HepG2 (cell line): ENCODE results near the gene TAOK3. TPM values are rescaled to one million over a fixed set of nuclear protein-coding genes. Genes with fewer than 3 reads are reported as not detected.

Source experiments
- ATAC-seq: fragments of 200-7000 bp; cut with Tn5 transposase; 3 replicates; pipeline ENCODE4 v1.9.1; 2020; ENCODE audit warnings: mild to moderate bottlenecking, moderate library complexity
- BruUV-seq: library from RNA; stranded (reverse); fragments of 400-500 nt; replicated peaks from 2 replicates; lab custom pipeline; 2021; lab: Mats Ljungman, UMichigan
- CTCF ChIA-PET: fragments of 300-600 bp; formaldehyde crosslinking; extraction: SDS; loops from one replicate; lab custom pipeline; 2021; ENCODE audit warnings: low total read pairs, inconsistent platforms, low intra/inter-chr PET ratio; lab: Yijun Ruan, JAX
- POLR2A ChIA-PET: fragments of 350-600 bp; sonication (Branson Sonifier 250); formaldehyde crosslinking; loops from one replicate; lab custom pipeline; 2020; ENCODE audit warnings: antibody characterized with exemption, inconsistent platforms; lab: Yijun Ruan, JAX
- DNase-seq: peaks from one replicate; pipeline ENCODE4 v3.0.0-alpha.2; 2015; ENCODE audit warnings: low spot score
- FAIRE-seq: peaks from 3 replicates; lab custom pipeline; 2011; peaks lifted over from hg19 to GRCh38; lab: Jason Lieb, UNC
- H2AFZ ChIP-seq: one replicate; pipeline ENCODE4 v1.6.1; 2011; ENCODE audit warnings: low read length, inconsistent platforms
- H3K27ac ChIP-seq: fragments of 300-600 bp; 3 replicates; pipeline ENCODE4 v1.8.0; 2011; ENCODE audit warnings: mixed run types, mild to moderate bottlenecking, mixed read lengths, low read length, inconsistent platforms; ENCODE audit not compliant: insufficient read depth; ENCODE audit errors: extremely low read length
- H3K27me3 ChIP-seq, 2 experiments: fragments of 200-600 bp in 1 of 2; 2 replicates in 1 of 2; 3 replicates in 1 of 2; pipeline versions ENCODE4 v1.6.0 to v1.8.0; 2011; ENCODE audit warnings: low read length in 2 of 2, mild to moderate bottlenecking in 2 of 2, moderate library complexity in 2 of 2, inconsistent platforms in 1 of 2; ENCODE audit not compliant: insufficient read depth in 2 of 2, control insufficient read depth in 1 of 2
- H3K36me3 ChIP-seq, 2 experiments: fragments of 200-600 bp in 1 of 2; replicated peaks in 1 of 2; 2 replicates in 1 of 2; 3 replicates in 1 of 2; pipeline versions ENCODE4 v1.5.1 to v1.8.0; 2011; ENCODE audit warnings: low read length in 2 of 2, inconsistent platforms in 1 of 2; ENCODE audit not compliant: insufficient read depth in 2 of 2, control insufficient read depth in 1 of 2
- H3K4me1 ChIP-seq: 2 replicates; pipeline ENCODE4 v1.5.1; 2012; ENCODE audit warnings: low read length, inconsistent platforms; ENCODE audit not compliant: insufficient read depth
- H3K4me2 ChIP-seq: 2 replicates; pipeline ENCODE4 v1.6.0; 2011; ENCODE audit warnings: low read depth, low read length, inconsistent platforms
- H3K4me3 ChIP-seq, 3 experiments: fragments of 200-600 bp in 1 of 3; sonication (generic), shearing (Covaris generic) in 1 of 3; replicated peaks in 1 of 3; 2 replicates each; pipeline ENCODE4 v1.5.1; 2011 to 2016; ENCODE audit warnings: low read length in 3 of 3, inconsistent platforms in 2 of 3, low read depth in 2 of 3, mild to moderate bottlenecking in 2 of 3, control low read depth in 1 of 3, mixed read lengths in 1 of 3; ENCODE audit not compliant: insufficient read depth in 1 of 3
- H3K79me2 ChIP-seq: one replicate; pipeline ENCODE4 v1.6.1; 2011; ENCODE audit warnings: low read length, inconsistent platforms; ENCODE audit not compliant: insufficient read depth
- H3K9ac ChIP-seq: 2 replicates; pipeline ENCODE4 v1.6.0; 2011; ENCODE audit warnings: mild to moderate bottlenecking, low read depth, low read length, inconsistent platforms; ENCODE audit not compliant: insufficient read depth
- H3K9me3 ChIP-seq: 2 replicates; pipeline ENCODE4 v1.5.1; 2012; ENCODE audit warnings: mild to moderate bottlenecking, low read length
- H4K20me1 ChIP-seq: 2 replicates; pipeline ENCODE4 v1.6.0; 2011; ENCODE audit warnings: inconsistent platforms, mild to moderate bottlenecking, low read length, moderate library complexity; ENCODE audit not compliant: insufficient read depth
- ELF3 ChIP-seq: IDR thresholded peaks from 2 replicates; pipeline ENCODE4 v1.6.1; 2016; ENCODE audit warnings: missing genetic modification reagents, missing compliant biosample characterization
- FOXK1 ChIP-seq: sonication (generic); formaldehyde crosslinking; IDR thresholded peaks from 2 replicates; pipeline ENCODE4 v1.4.0; 2020; ENCODE audit warnings: low read depth, missing genetic modification reagents, borderline replicate concordance
- FOXP1 ChIP-seq, 2 experiments: fragments of 450-650 bp in 1 of 2; IDR thresholded peaks; 2 replicates each; pipeline ENCODE4 v1.6.1; 2017 to 2018; ENCODE audit warnings: antibody characterized with exemption in 1 of 2
- LCORL ChIP-seq, 2 experiments: fragments of 450-650 bp in 1 of 2; sonication (generic) in 1 of 2; formaldehyde crosslinking in 1 of 2; IDR thresholded peaks; 2 replicates each; pipeline versions ENCODE4 v1.5.0 to v1.6.1; 2017 to 2020; ENCODE audit warnings: antibody characterized with exemption in 1 of 2, missing genetic modification reagents in 1 of 2
- ZBTB3 ChIP-seq: sonication (generic); formaldehyde crosslinking; IDR thresholded peaks from 2 replicates; pipeline ENCODE4 v1.4.0; 2020; ENCODE audit warnings: low read depth, mild to moderate bottlenecking, moderate library complexity, missing genetic modification reagents, borderline replicate concordance
- ZC3H13 ChIP-seq: sonication (generic); formaldehyde crosslinking; IDR thresholded peaks from 2 replicates; pipeline ENCODE4 v1.8.1; 2023; ENCODE audit warnings: mild to moderate bottlenecking, missing genetic modification reagents, moderate library complexity
- ZFP41 ChIP-seq: sonication (generic); formaldehyde crosslinking; IDR thresholded peaks from 2 replicates; pipeline ENCODE4 v1.4.0; 2020; ENCODE audit warnings: mild to moderate bottlenecking, missing genetic modification reagents, borderline replicate concordance
- ZMYM2 ChIP-seq: sonication (generic); formaldehyde crosslinking; IDR thresholded peaks from 2 replicates; pipeline ENCODE4 v1.8.0; 2022; ENCODE audit warnings: mild to moderate bottlenecking, missing genetic modification reagents
- ZNF292 ChIP-seq: sonication (generic); formaldehyde crosslinking; IDR thresholded peaks from 2 replicates; pipeline ENCODE4 v1.8.1; 2022; ENCODE audit warnings: mild to moderate bottlenecking, low read depth, missing genetic modification reagents, borderline replicate concordance
- ZNF337 ChIP-seq: sonication (generic); formaldehyde crosslinking; IDR thresholded peaks from 2 replicates; pipeline ENCODE4 v1.5.1; 2020; ENCODE audit warnings: missing genetic modification reagents, low read depth, mild to moderate bottlenecking, borderline replicate concordance
- ZNF367 ChIP-seq: sonication (generic); formaldehyde crosslinking; IDR thresholded peaks from 2 replicates; pipeline ENCODE4 v1.4.0; 2020; ENCODE audit warnings: missing genetic modification reagents, borderline replicate concordance
- ZNF556 ChIP-seq: sonication (generic); formaldehyde crosslinking; IDR thresholded peaks from 2 replicates; pipeline ENCODE4 v1.4.0; 2020; ENCODE audit warnings: mild to moderate bottlenecking, missing genetic modification reagents, borderline replicate concordance
- ZNF562 ChIP-seq: sonication (generic); formaldehyde crosslinking; IDR thresholded peaks from 2 replicates; pipeline ENCODE4 v1.8.0; 2022; ENCODE audit warnings: missing genetic modification reagents, borderline replicate concordance
- ZNF652 ChIP-seq: IDR thresholded peaks from 2 replicates; pipeline ENCODE4 v1.6.1; 2016; ENCODE audit warnings: low read depth, borderline replicate concordance
- ZNF761 ChIP-seq: sonication (generic); formaldehyde crosslinking; conservative IDR thresholded peaks from 2 replicates; pipeline ENCODE4 v1.4.0; 2020; ENCODE audit warnings: mild to moderate bottlenecking, missing genetic modification reagents
- ZNF776 ChIP-seq: sonication (generic); formaldehyde crosslinking; IDR thresholded peaks from 2 replicates; pipeline ENCODE4 v1.4.0; 2020; ENCODE audit warnings: mild to moderate bottlenecking, missing genetic modification reagents
- ZNF879 ChIP-seq: sonication (generic); formaldehyde crosslinking; IDR thresholded peaks from 2 replicates; pipeline ENCODE4 v1.8.1; 2023; ENCODE audit warnings: missing genetic modification reagents
- WGBS: methylation state at CpG from one replicate; pipeline ENCODE4 v1.1.6; 2017; ENCODE audit warnings: low lambda C conversion rate; 5-methylcytosine and 5-hydroxymethylcytosine counted together
- in situ Hi-C: cut with HindIII; loops from 2 replicates; pipeline ENCODE4 v1.10.0; 2017; ENCODE audit warnings: low pct_unique_long_range_greater_than_20kb; ENCODE audit not compliant: extremely low pct_ligation_motif_present
- intact Hi-C: fragments of 100-400 bp; cut with micrococcal nuclease; formaldehyde crosslinking; loops from one replicate; pipeline ENCODE4 v1.10.0; 2022; ENCODE audit not compliant: unreplicated experiment
- polyA plus RNA-seq, 8 experiments: library from polyadenylated mRNA; depleted of rRNA in 3 of 8; stranded (reverse) in 7 of 8; unstranded in 1 of 8; fragments of >200 nt; fragmentation: Illumina TruSeq in 4 of 8; extraction: Trizol in 4 of 8; gene quantifications; 2 replicates each; pipeline versions ENCODE4 v1.2.1 to v1.2.3, GENCODE V29; 2011 to 2016; ENCODE audit warnings: low read depth in 4 of 8, missing spikeins in 1 of 8, mixed read lengths in 1 of 8; ENCODE audit not compliant: insufficient read depth in 1 of 8
- total RNA-seq, 5 experiments: library from RNA; depleted of rRNA; stranded (reverse); fragments of >200 nt; fragmentation: Illumina TruSeq; extraction: Trizol; gene quantifications; 2 replicates each; pipeline ENCODE4 v1.2.3, GENCODE V29; 2016; ENCODE audit warnings: low read depth in 1 of 5
- TF ChIP-seq, protein P1 (sequence below): sonication (generic); formaldehyde crosslinking; IDR thresholded peaks from 2 replicates; pipeline ENCODE4 v1.4.0; 2020; ENCODE audit warnings: missing genetic modification reagents
- TF ChIP-seq, protein P2 (sequence below): sonication (generic); formaldehyde crosslinking; IDR thresholded peaks from 2 replicates; pipeline ENCODE4 v1.4.0; 2020; ENCODE audit warnings: mild to moderate bottlenecking, missing genetic modification reagents
- TF ChIP-seq, protein P3 (sequence below): sonication (generic); formaldehyde crosslinking; conservative IDR thresholded peaks from 2 replicates; pipeline ENCODE4 v1.8.0; 2022; ENCODE audit warnings: low read depth, missing genetic modification reagents

The TAOK3 gene
- total and polyA plus RNA-seq, 2 of the 13 experiments (the other 11 are each of a cell fraction or from before 2014, with no cell fraction given) = 10.4 to 12.3 TPM

DNA sequence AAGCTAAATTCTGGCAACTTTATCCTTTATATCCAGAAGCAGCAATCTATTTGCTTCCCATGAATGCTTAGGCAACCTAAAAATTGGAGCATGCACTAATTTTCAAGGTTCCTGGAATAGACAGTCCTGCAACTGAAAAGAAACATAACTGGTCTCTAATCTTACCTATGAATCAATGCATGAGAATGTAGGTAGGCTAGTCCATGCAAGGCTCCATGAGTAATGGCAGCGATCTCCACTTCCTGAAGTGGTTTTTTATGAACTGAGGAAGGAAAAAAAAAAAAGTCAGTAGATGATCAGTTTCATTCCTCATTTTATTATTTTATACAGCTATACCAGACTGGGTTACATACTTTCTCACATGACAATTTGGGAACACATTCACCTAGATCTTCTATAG lies 134.8 kb downstream of the TAOK3 start (continued):
- TF ChIP-seq, protein P1, sequence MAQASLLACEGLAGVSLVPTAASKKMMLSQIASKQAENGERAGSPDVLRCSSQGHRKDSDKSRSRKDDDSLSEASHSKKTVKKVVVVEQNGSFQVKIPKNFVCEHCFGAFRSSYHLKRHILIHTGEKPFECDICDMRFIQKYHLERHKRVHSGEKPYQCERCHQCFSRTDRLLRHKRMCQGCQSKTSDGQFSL (CRISPR knock-in tag) = no peak
- TF ChIP-seq FOXK1 (CRISPR knock-in tag) (no peak), ELF3 (CRISPR knock-in tag) (no peak), ZNF879 (CRISPR knock-in tag) (no peak), ZNF776 (CRISPR knock-in tag) (no peak)
- TF ChIP-seq, all 625 proteins: peak for 0

DNA sequence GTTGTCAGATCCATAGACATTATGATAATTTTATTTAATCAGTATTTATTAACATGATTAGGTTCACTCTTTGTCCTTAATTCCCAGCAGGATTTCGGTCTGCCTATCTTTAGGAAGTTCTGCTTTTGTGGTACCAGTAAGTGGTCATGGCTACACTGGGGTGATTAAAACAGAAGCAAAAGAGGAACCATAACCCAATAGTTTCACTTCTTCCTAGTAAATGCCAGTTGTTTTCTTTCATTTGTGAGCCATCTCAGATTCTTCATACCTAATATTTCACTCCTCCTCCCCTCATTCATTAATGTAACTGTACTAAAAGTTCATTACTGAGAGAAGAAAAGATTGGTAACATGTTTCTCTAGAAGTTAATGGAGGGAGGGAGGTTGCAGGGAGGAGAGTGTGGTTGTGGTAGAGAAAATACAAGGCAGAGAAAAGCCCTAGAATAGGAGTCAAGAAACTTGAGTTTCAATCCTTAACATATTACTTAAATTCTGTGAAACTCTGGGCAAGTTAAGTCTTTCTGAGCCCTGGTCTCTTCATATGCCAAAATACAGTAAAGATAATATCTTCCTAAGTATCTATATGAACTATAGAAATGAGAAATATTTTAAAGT lies 135.5 kb downstream of the TAOK3 start:
- no TSS peak for BruUV-seq
- TF ChIP-seq FOXP1 (IDR thresholded peaks at IDR 0.05) (no peak), FOXP1 (CRISPR knock-in tag; IDR thresholded peaks at IDR 0.05) (no peak), ZNF562 (no peak), ZNF652 (no peak), ZC3H13 (CRISPR knock-in tag) (no peak), ZNF761 (CRISPR knock-in tag) (no peak), ZNF337 (CRISPR knock-in tag) (no peak), LCORL (IDR thresholded peaks at IDR 0.05) (no peak), LCORL (CRISPR knock-in tag; IDR thresholded peaks at IDR 0.05) (no peak), ZFP41 (CRISPR knock-in tag) (no peak), ZBTB3 (no peak), ZNF292 (CRISPR knock-in tag) (no peak), ZNF367 (CRISPR knock-in tag) (no peak), ZMYM2 (no peak), ZNF556 (no peak)
- TF ChIP-seq, protein P2, sequence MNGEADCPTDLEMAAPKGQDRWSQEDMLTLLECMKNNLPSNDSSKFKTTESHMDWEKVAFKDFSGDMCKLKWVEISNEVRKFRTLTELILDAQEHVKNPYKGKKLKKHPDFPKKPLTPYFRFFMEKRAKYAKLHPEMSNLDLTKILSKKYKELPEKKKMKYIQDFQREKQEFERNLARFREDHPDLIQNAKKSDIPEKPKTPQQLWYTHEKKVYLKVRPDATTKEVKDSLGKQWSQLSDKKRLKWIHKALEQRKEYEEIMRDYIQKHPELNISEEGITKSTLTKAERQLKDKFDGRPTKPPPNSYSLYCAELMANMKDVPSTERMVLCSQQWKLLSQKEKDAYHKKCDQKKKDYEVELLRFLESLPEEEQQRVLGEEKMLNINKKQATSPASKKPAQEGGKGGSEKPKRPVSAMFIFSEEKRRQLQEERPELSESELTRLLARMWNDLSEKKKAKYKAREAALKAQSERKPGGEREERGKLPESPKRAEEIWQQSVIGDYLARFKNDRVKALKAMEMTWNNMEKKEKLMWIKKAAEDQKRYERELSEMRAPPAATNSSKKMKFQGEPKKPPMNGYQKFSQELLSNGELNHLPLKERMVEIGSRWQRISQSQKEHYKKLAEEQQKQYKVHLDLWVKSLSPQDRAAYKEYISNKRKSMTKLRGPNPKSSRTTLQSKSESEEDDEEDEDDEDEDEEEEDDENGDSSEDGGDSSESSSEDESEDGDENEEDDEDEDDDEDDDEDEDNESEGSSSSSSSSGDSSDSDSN (CRISPR knock-in tag) = no peak
- TF ChIP-seq, protein P3, sequence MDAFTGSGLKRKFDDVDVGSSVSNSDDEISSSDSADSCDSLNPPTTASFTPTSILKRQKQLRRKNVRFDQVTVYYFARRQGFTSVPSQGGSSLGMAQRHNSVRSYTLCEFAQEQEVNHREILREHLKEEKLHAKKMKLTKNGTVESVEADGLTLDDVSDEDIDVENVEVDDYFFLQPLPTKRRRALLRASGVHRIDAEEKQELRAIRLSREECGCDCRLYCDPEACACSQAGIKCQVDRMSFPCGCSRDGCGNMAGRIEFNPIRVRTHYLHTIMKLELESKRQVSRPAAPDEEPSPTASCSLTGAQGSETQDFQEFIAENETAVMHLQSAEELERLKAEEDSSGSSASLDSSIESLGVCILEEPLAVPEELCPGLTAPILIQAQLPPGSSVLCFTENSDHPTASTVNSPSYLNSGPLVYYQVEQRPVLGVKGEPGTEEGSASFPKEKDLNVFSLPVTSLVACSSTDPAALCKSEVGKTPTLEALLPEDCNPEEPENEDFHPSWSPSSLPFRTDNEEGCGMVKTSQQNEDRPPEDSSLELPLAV = no peak

More for the DNA sequence above, 135.5 kb downstream of the TAOK3 start:
- CTCF ChIA-PET = no interaction called here
- Histone ChIP-seq H3K79me2 (no peaks in the 10 kb centered on the region), H3K4me1 (no peaks in the 10 kb centered on the region), H2AFZ (no peak overlapping the region), H3K9ac (no peak overlapping the region), H4K20me1 (no peaks in the 10 kb centered on the region), H3K27me3 (no peaks in the 10 kb centered on the region), H3K4me3 (no peak overlapping the region), H3K4me2 (no peak overlapping the region), H3K27ac (no peak overlapping the region), H3K36me3 (peaks cover 0 to 18% of the 10 kb centered on the region in 2 experiments; a peak in 2 of 5 replicates), H3K9me3 (no peaks in the 10 kb centered on the region)
- POLR2A ChIA-PET = no interaction called here
- no peak for FAIRE-seq
- ATAC-seq = no peak
- no peak for DNase-seq
- in situ Hi-C loops = no loop called here
- WGBS = 100% methylated on average over 1 of the region's 1 CpG
- intact Hi-C loops = no loop called here
